Measurements from ENCODE around the gene OTUD1. TPM values are rescaled to one million over a fixed set of nuclear protein-coding genes. Genes with fewer than 3 reads are reported as not detected.

OTUD1 gene
- total RNA-seq, 1 donor from 2014 or later, result 13.7 TPM

DNA sequence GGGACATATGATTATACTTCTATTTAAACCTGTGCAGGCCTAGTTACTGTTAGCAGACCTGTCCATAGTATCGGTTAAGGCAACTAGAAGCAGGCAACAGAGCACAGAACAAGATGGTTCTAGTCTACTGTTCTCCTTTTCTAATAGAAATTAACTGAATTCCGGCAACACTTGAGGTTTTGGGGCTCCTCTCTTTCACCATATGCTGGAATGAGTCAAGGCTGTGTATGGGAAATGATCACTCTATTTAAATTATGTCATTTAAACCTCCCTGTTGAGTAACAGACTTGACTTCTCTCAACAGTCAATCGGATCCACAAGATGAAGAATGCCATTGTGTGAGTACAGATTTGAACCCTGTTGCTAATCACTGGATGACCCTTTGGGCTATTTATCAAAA, 6.2 kb upstream of the OTUD1 start:
- DNase-seq (ENCODE audit: low read depth), result no peak

DNA sequence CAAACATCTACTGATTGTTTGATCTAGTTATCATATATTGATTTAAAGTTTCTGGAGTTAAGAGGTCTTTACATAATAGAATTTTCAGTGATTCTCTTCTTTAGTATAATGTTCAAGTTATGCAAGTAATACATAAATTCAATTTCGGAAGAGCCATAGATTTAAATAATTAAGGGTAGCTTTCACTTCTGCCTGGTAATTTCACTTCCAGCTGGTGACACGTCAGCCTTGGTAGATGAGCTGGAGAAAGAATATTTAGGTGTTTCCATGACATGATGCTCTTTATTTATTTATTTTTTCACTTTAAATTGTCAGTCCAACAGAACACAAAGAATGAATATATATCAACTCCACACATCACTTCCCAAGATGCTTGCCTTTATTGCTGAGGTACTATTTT, 5.2 kb upstream of the OTUD1 start:
- Histone ChIP-seq H3K4me3 (ENCODE audit: low read depth, low read length) (no peak overlapping the region), H3K36me3 (ENCODE audit: control insufficient read depth, insufficient read depth, low read length) (no peaks in the 10 kb centered on the region), H3K27me3 (ENCODE audit: control insufficient read depth, insufficient read depth, low read length) (no peaks in the 10 kb centered on the region)
- TF ChIP-seq, protein P1, sequence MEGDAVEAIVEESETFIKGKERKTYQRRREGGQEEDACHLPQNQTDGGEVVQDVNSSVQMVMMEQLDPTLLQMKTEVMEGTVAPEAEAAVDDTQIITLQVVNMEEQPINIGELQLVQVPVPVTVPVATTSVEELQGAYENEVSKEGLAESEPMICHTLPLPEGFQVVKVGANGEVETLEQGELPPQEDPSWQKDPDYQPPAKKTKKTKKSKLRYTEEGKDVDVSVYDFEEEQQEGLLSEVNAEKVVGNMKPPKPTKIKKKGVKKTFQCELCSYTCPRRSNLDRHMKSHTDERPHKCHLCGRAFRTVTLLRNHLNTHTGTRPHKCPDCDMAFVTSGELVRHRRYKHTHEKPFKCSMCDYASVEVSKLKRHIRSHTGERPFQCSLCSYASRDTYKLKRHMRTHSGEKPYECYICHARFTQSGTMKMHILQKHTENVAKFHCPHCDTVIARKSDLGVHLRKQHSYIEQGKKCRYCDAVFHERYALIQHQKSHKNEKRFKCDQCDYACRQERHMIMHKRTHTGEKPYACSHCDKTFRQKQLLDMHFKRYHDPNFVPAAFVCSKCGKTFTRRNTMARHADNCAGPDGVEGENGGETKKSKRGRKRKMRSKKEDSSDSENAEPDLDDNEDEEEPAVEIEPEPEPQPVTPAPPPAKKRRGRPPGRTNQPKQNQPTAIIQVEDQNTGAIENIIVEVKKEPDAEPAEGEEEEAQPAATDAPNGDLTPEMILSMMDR (IDR thresholded peaks at IDR 0.05; ENCODE audit: insufficient read depth, low read length, poor library complexity, severe bottlenecking), result no peak
- DNase-seq (ENCODE audit: low read depth), result no peak

More for the DNA sequence above, 6.2 kb upstream of the OTUD1 start:
- Histone ChIP-seq H3K36me3 (ENCODE audit: control insufficient read depth, insufficient read depth, low read length) (no peaks in the 10 kb centered on the region), H3K27me3 (ENCODE audit: control insufficient read depth, insufficient read depth, low read length) (no peaks in the 10 kb centered on the region), H3K4me3 (ENCODE audit: low read depth, low read length) (no peak overlapping the region)
- TF ChIP-seq, protein P1 (IDR thresholded peaks at IDR 0.05; ENCODE audit: insufficient read depth, low read length, poor library complexity, severe bottlenecking), result no peak

GRCh38 chr10:23435378-23435777, 3.5 kb upstream of the OTUD1 start:
- TF ChIP-seq, protein P1 (IDR thresholded peaks at IDR 0.05; ENCODE audit: insufficient read depth, low read length, poor library complexity, severe bottlenecking), result no peak
- no peaks in the 10 kb centered on the region for H3K27me3 ChIP-seq (ENCODE audit: control insufficient read depth, insufficient read depth, low read length)
- H3K4me3 ChIP-seq (ENCODE audit: low read depth, low read length), result no peak overlapping the region
- H3K36me3 ChIP-seq (ENCODE audit: control insufficient read depth, insufficient read depth, low read length), result no peaks in the 10 kb centered on the region
- no peak for DNase-seq (ENCODE audit: low read depth)

GRCh38 chr10:23436983-23437382, 1.9 kb upstream of the OTUD1 start:
- Histone ChIP-seq H3K4me3 (ENCODE audit: low read depth, low read length) (no peak overlapping the region), H3K36me3 (ENCODE audit: control insufficient read depth, insufficient read depth, low read length) (no peaks in the 10 kb centered on the region), H3K27me3 (ENCODE audit: control insufficient read depth, insufficient read depth, low read length) (no peaks in the 10 kb centered on the region)
- DNase-seq (ENCODE audit: low read depth), result no peak
- TF ChIP-seq, protein P1 (IDR thresholded peaks at IDR 0.05; ENCODE audit: insufficient read depth, low read length, poor library complexity, severe bottlenecking), result no peak

GRCh38 chr10:23437963-23438546, 820 bp upstream of the OTUD1 start:
- H3K27me3 ChIP-seq (ENCODE audit: control insufficient read depth, insufficient read depth, low read length), result no peaks in the 10 kb centered on the region
- no peaks in the 10 kb centered on the region for H3K36me3 ChIP-seq (ENCODE audit: control insufficient read depth, insufficient read depth, low read length)
- TF ChIP-seq, protein P1 (IDR thresholded peaks at IDR 0.05; ENCODE audit: insufficient read depth, low read length, poor library complexity, severe bottlenecking), result no peak
- no peak for DNase-seq (ENCODE audit: low read depth)
- H3K4me3 ChIP-seq (ENCODE audit: low read depth, low read length), result peak overlapping the region; percentile 37

GRCh38 chr10:23439452-23439960, 631 bp downstream of the OTUD1 start:
- Histone ChIP-seq H3K27me3 (ENCODE audit: control insufficient read depth, insufficient read depth, low read length) (no peaks in the 10 kb centered on the region), H3K36me3 (ENCODE audit: control insufficient read depth, insufficient read depth, low read length) (no peaks in the 10 kb centered on the region), H3K4me3 (ENCODE audit: low read depth, low read length) (peak overlapping the region; percentile 71)
- no peak for DNase-seq (ENCODE audit: low read depth)
- TF ChIP-seq, protein P1 (IDR thresholded peaks at IDR 0.05; ENCODE audit: insufficient read depth, low read length, poor library complexity, severe bottlenecking), result no peak
